H1 (cell line): Measurements from ENCODE around the gene ADAMTS8. TPM values are rescaled to one million over a fixed set of nuclear protein-coding genes. Genes with fewer than 3 reads are reported as not detected.

Experiments
- ATF2 ChIP-seq: IDR thresholded peaks from 2 replicates; pipeline ENCODE4 v1.6.1; 2012; ENCODE audit warnings: low read length, inconsistent platforms
- CREB1 ChIP-seq: IDR thresholded peaks from 2 replicates; pipeline ENCODE4 v1.6.1; 2012; ENCODE audit warnings: inconsistent platforms
- EP300 ChIP-seq, 2 experiments: IDR thresholded peaks; 1 replicate in 1 of 2; 2 replicates in 1 of 2; pipeline ENCODE4 v1.6.1; 2011 to 2012; ENCODE audit warnings: low read depth in 2 of 2, low read length in 2 of 2, mild to moderate bottlenecking in 2 of 2, borderline replicate concordance in 1 of 2, inconsistent platforms in 1 of 2, moderate library complexity in 1 of 2
- JUN ChIP-seq: IDR thresholded peaks from 2 replicates; pipeline ENCODE4 v1.6.1; 2011; ENCODE audit warnings: low read depth, mild to moderate bottlenecking, improper control_type of control experiment, low read length
- POU5F1 ChIP-seq: IDR thresholded peaks from 2 replicates; pipeline ENCODE4 v1.6.1; 2011; ENCODE audit warnings: low read depth, mild to moderate bottlenecking, low read length, moderate library complexity
- RFX5 ChIP-seq: IDR thresholded peaks from 2 replicates; pipeline ENCODE4 v1.6.1; 2011; ENCODE audit warnings: low read depth, low read length, improper control_type of control experiment, borderline replicate concordance
- SP2 ChIP-seq: IDR thresholded peaks from 2 replicates; pipeline ENCODE4 v1.6.1; 2012; ENCODE audit warnings: mild to moderate bottlenecking, low read length, inconsistent platforms
- TCF12 ChIP-seq: IDR thresholded peaks from 2 replicates; pipeline ENCODE4 v1.6.1; 2011; ENCODE audit warnings: low read depth, mild to moderate bottlenecking, low read length
- polyA plus RNA-seq, 7 experiments: library from polyadenylated mRNA; depleted of rRNA in 3 of 7; stranded (reverse) in 5 of 7; unstranded in 2 of 7; fragments of >200 nt in 5 of 7; fragments of 200-250 nt in 2 of 7; gene quantifications; 1 replicate in 5 of 7; 2 replicates in 1 of 7; 4 replicates in 1 of 7; pipeline versions ENCODE4 v1.2.1 to v1.2.3, GENCODE V29; 2011 to 2013; ENCODE audit warnings: missing spikeins in 2 of 7, mixed read lengths in 2 of 7
- total RNA-seq: library from RNA; stranded (reverse); fragmentation: NEBNext Ultra II Directional; extraction: Animal tissue kit (Norgen Biotek cat#: 25700); gene quantifications from 2 replicates; pipeline ENCODE4 v1.2.1, GENCODE V29; 2021
- TF ChIP-seq, protein P1 (sequence below): fragments of 300-600 bp; sonication (generic); IDR thresholded peaks from 2 replicates; pipeline ENCODE4 v1.7.1; 2012; ENCODE audit warnings: low read length, moderate library complexity, mild to moderate bottlenecking, inconsistent platforms; ENCODE audit not compliant: insufficient replicate concordance

Gene ADAMTS8
- total and polyA plus RNA-seq, 2 of the 8 experiments (the other 6 are each of a cell fraction or from before 2014, with no cell fraction given), result 9.3 to 16.6 TPM

DNA sequence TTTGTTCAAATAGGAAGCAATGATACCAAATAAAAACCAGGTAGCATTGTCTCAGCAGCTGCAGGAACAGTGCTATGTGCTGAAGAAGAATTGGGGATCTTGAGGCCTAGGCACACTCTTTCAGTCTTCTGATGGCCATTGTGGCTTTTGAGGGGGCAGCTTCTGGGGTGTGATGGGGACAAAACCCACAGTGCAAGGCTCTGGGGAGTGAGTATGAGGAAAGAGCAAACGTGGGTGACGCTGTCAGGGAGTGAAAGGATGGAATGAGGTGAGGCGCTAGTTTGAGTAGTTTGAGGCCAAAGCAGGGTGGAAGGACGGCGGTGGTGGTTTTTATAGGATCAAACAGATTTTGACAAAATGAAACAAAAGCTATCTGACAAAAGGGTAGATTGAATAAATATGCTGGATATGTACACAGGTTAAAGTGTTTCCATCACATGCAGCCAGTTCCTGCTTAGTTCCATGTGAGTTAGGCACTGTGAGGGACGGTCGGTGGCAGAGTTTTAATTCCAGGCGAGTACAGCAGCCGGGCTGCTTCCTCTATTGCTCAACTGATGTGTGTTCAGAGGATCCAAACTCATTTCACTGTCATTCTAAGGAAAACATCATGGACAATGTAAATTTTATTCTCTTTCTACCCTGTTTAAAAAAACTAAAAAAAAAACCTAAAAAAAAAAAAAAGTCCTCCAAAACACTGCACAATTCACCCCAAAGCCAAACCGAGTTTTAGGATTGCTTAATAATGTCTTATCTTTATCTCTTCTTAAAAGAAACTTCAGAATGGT, 38.9 kb upstream of the ADAMTS8 start (continued):
- TF ChIP-seq, protein P1, sequence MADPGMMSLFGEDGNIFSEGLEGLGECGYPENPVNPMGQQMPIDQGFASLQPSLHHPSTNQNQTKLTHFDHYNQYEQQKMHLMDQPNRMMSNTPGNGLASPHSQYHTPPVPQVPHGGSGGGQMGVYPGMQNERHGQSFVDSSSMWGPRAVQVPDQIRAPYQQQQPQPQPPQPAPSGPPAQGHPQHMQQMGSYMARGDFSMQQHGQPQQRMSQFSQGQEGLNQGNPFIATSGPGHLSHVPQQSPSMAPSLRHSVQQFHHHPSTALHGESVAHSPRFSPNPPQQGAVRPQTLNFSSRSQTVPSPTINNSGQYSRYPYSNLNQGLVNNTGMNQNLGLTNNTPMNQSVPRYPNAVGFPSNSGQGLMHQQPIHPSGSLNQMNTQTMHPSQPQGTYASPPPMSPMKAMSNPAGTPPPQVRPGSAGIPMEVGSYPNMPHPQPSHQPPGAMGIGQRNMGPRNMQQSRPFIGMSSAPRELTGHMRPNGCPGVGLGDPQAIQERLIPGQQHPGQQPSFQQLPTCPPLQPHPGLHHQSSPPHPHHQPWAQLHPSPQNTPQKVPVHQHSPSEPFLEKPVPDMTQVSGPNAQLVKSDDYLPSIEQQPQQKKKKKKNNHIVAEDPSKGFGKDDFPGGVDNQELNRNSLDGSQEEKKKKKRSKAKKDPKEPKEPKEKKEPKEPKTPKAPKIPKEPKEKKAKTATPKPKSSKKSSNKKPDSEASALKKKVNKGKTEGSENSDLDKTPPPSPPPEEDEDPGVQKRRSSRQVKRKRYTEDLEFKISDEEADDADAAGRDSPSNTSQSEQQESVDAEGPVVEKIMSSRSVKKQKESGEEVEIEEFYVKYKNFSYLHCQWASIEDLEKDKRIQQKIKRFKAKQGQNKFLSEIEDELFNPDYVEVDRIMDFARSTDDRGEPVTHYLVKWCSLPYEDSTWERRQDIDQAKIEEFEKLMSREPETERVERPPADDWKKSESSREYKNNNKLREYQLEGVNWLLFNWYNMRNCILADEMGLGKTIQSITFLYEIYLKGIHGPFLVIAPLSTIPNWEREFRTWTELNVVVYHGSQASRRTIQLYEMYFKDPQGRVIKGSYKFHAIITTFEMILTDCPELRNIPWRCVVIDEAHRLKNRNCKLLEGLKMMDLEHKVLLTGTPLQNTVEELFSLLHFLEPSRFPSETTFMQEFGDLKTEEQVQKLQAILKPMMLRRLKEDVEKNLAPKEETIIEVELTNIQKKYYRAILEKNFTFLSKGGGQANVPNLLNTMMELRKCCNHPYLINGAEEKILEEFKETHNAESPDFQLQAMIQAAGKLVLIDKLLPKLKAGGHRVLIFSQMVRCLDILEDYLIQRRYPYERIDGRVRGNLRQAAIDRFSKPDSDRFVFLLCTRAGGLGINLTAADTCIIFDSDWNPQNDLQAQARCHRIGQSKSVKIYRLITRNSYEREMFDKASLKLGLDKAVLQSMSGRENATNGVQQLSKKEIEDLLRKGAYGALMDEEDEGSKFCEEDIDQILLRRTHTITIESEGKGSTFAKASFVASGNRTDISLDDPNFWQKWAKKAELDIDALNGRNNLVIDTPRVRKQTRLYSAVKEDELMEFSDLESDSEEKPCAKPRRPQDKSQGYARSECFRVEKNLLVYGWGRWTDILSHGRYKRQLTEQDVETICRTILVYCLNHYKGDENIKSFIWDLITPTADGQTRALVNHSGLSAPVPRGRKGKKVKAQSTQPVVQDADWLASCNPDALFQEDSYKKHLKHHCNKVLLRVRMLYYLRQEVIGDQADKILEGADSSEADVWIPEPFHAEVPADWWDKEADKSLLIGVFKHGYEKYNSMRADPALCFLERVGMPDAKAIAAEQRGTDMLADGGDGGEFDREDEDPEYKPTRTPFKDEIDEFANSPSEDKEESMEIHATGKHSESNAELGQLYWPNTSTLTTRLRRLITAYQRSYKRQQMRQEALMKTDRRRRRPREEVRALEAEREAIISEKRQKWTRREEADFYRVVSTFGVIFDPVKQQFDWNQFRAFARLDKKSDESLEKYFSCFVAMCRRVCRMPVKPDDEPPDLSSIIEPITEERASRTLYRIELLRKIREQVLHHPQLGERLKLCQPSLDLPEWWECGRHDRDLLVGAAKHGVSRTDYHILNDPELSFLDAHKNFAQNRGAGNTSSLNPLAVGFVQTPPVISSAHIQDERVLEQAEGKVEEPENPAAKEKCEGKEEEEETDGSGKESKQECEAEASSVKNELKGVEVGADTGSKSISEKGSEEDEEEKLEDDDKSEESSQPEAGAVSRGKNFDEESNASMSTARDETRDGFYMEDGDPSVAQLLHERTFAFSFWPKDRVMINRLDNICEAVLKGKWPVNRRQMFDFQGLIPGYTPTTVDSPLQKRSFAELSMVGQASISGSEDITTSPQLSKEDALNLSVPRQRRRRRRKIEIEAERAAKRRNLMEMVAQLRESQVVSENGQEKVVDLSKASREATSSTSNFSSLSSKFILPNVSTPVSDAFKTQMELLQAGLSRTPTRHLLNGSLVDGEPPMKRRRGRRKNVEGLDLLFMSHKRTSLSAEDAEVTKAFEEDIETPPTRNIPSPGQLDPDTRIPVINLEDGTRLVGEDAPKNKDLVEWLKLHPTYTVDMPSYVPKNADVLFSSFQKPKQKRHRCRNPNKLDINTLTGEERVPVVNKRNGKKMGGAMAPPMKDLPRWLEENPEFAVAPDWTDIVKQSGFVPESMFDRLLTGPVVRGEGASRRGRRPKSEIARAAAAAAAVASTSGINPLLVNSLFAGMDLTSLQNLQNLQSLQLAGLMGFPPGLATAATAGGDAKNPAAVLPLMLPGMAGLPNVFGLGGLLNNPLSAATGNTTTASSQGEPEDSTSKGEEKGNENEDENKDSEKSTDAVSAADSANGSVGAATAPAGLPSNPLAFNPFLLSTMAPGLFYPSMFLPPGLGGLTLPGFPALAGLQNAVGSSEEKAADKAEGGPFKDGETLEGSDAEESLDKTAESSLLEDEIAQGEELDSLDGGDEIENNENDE, result no peak
- TF ChIP-seq CREB1 (no peak), EP300 (IDR thresholded peaks at IDR 0.05; ENCODE audit: borderline replicate concordance in 1 of 2, low read depth in 2 of 2, low read length in 2 of 2) (no peak), POU5F1 (no peak), JUN (no peak), TCF12 (no peak), ATF2 (no peak), RFX5 (no peak), SP2 (no peak)
